Measurements from ENCODE around the gene PTPRT.

DNA sequence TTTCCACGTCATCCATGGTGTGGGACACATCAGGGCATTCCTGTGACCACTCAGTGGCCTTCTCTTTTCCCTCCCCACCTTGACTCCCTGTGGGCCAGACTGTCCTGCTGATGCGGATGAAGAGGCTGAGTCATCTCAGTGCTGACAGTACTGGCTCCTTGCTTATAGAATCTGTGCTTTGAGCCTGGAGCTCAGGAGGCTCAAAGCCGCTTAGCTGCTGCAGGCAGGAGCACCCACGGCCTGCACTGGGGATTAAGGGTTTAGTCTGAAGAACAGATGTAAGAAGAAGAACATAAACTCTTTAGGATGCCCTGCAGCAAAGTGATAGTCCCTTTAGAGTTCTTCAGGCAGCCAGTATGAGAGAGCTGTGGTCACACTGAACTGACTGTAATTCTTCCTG, 929.5 kb downstream of the PTPRT start:
- TF ChIP-seq, protein P1, sequence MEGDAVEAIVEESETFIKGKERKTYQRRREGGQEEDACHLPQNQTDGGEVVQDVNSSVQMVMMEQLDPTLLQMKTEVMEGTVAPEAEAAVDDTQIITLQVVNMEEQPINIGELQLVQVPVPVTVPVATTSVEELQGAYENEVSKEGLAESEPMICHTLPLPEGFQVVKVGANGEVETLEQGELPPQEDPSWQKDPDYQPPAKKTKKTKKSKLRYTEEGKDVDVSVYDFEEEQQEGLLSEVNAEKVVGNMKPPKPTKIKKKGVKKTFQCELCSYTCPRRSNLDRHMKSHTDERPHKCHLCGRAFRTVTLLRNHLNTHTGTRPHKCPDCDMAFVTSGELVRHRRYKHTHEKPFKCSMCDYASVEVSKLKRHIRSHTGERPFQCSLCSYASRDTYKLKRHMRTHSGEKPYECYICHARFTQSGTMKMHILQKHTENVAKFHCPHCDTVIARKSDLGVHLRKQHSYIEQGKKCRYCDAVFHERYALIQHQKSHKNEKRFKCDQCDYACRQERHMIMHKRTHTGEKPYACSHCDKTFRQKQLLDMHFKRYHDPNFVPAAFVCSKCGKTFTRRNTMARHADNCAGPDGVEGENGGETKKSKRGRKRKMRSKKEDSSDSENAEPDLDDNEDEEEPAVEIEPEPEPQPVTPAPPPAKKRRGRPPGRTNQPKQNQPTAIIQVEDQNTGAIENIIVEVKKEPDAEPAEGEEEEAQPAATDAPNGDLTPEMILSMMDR (IDR thresholded peaks at IDR 0.05; ENCODE audit: low read depth, low read length), result no peak
- no peak for TF ChIP-seq POLR2A (IDR thresholded peaks at IDR 0.05; ENCODE audit: extremely low read depth, insufficient read length)
- TF ChIP-seq, protein P2, sequence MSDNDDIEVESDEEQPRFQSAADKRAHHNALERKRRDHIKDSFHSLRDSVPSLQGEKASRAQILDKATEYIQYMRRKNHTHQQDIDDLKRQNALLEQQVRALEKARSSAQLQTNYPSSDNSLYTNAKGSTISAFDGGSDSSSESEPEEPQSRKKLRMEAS (IDR thresholded peaks at IDR 0.05; ENCODE audit: low read depth, low read length), result no peak

Data from NB4 (cell line).